SK-N-SH (cell line): Measurements from ENCODE around the gene LRRC27. TPM values are rescaled to one million over a fixed set of nuclear protein-coding genes. Genes with fewer than 3 reads are reported as not detected.

ENCODE experiments used
- CTCF ChIA-PET: fragments of 300-600, 350-600 bp; formaldehyde crosslinking; extraction: SDS; loops from one replicate; lab custom pipeline; 2021; lab: Yijun Ruan, JAX
- POLR2A ChIA-PET: fragments of 350-600 bp; sonication (Branson Sonifier 250); formaldehyde crosslinking; extraction: SDS; loops from one replicate; lab custom pipeline; 2020; ENCODE audit warnings: antibody characterized with exemption, inconsistent platforms; lab: Yijun Ruan, JAX
- DNase-seq: peaks from one replicate; pipeline ENCODE4 v3.0.0; 2012
- H2AFZ ChIP-seq: fragments of 200-600 bp; sonication (generic); 2 replicates; pipeline ENCODE4 v1.8.1; 2016; ENCODE audit warnings: antibody characterized with exemption, mild to moderate bottlenecking, low read depth
- H3F3A ChIP-seq: fragments of 200-600 bp; sonication (generic); replicated peaks from 2 replicates; pipeline ENCODE3; 2016; ENCODE audit warnings: antibody characterized with exemption, mild to moderate bottlenecking; ENCODE audit not compliant: insufficient read depth
- H3K27ac ChIP-seq, 2 experiments: fragments of 200-500 bp in 1 of 2; fragments of 200-600 bp in 1 of 2; sonication (Bioruptor generic) in 1 of 2; sonication (generic), shearing (Covaris generic) in 1 of 2; 2 replicates each; pipeline versions ENCODE4 v1.5.1 to v1.6.1; 2014 to 2016; ENCODE audit warnings: low read depth in 2 of 2, inconsistent platforms in 1 of 2, low read length in 1 of 2, mild to moderate bottlenecking in 1 of 2, mixed read lengths in 1 of 2
- H3K27me3 ChIP-seq: fragments of 200-600 bp; sonication (generic), shearing (Covaris generic); 2 replicates; pipeline ENCODE4 v1.6.1; 2016; ENCODE audit warnings: mixed run types; ENCODE audit not compliant: insufficient read depth
- H3K36me3 ChIP-seq, 2 experiments: fragments of 200-500 bp in 1 of 2; fragments of 200-600 bp in 1 of 2; sonication (Bioruptor generic) in 1 of 2; sonication (generic) in 1 of 2; replicated peaks in 1 of 2; 2 replicates each; pipeline versions ENCODE3 to v1.5.1; 2014 to 2016; ENCODE audit warnings: low read length in 1 of 2, mild to moderate bottlenecking in 1 of 2; ENCODE audit not compliant: insufficient read depth in 2 of 2, control insufficient read depth in 1 of 2
- H3K4me1 ChIP-seq, 2 experiments: fragments of 200-500 bp in 1 of 2; fragments of 200-600 bp in 1 of 2; sonication (Bioruptor generic) in 1 of 2; sonication (generic), shearing (Covaris generic) in 1 of 2; 2 replicates each; pipeline versions ENCODE4 v1.5.1 to v1.6.1; 2014 to 2016; ENCODE audit warnings: low read depth in 1 of 2, low read length in 1 of 2, mixed run types in 1 of 2; ENCODE audit not compliant: insufficient read depth in 2 of 2, control insufficient read depth in 1 of 2
- H3K4me2 ChIP-seq: fragments of 200-600 bp; sonication (generic), shearing (Covaris generic); 2 replicates; pipeline ENCODE4 v1.6.1; 2017; ENCODE audit warnings: mixed run types
- H3K4me3 ChIP-seq, 2 experiments: fragments of 200-500 bp in 1 of 2; fragments of 200-600 bp in 1 of 2; sonication (Bioruptor generic) in 1 of 2; sonication (generic), shearing (Covaris generic) in 1 of 2; 2 replicates each; pipeline versions ENCODE4 v1.5.1 to v1.8.1; 2014 to 2016; ENCODE audit warnings: low read depth in 2 of 2, inconsistent platforms in 1 of 2, low read length in 1 of 2, mild to moderate bottlenecking in 1 of 2, mixed read lengths in 1 of 2, moderate library complexity in 1 of 2
- H3K79me2 ChIP-seq: fragments of 200-600 bp; sonication (generic); 2 replicates; pipeline ENCODE4 v1.8.1; 2017; ENCODE audit warnings: mild to moderate bottlenecking; ENCODE audit not compliant: insufficient read depth
- H3K9ac ChIP-seq: fragments of 200-600 bp; sonication (generic); 2 replicates; pipeline ENCODE4 v1.6.1; 2017; ENCODE audit warnings: mixed run types
- H3K9me2 ChIP-seq: fragments of 200-600 bp; sonication (generic); 2 replicates; pipeline ENCODE4 v1.6.1; 2017; ENCODE audit warnings: mixed run types
- H3K9me3 ChIP-seq: fragments of 200-600 bp; sonication (generic); 2 replicates; pipeline ENCODE4 v1.6.1; 2017; ENCODE audit warnings: mixed run types, mild to moderate bottlenecking, moderate library complexity
- H4K20me1 ChIP-seq: fragments of 200-600 bp; sonication (generic); 2 replicates; pipeline ENCODE4 v1.6.1; 2017; ENCODE audit warnings: mild to moderate bottlenecking, mixed run types; ENCODE audit not compliant: insufficient read depth
- ELF1 ChIP-seq: IDR thresholded peaks from 2 replicates; pipeline ENCODE4 v1.4.0; 2012
- GABPA ChIP-seq: IDR thresholded peaks from 2 replicates; pipeline ENCODE4 v1.4.0; 2012; ENCODE audit warnings: low read depth, mild to moderate bottlenecking
- GATA2 ChIP-seq: sonication (generic); formaldehyde crosslinking; IDR thresholded peaks from 2 replicates; pipeline ENCODE4 v1.5.0; 2020; ENCODE audit warnings: mild to moderate bottlenecking, missing genetic modification reagents
- IRF3 ChIP-seq: fragments of 150-350 bp; IDR thresholded peaks from 2 replicates; pipeline ENCODE4 v1.6.1; 2016; ENCODE audit warnings: mild to moderate bottlenecking, low read depth, low read length
- MAX ChIP-seq: IDR thresholded peaks from 2 replicates; pipeline ENCODE4 v1.4.0; 2012; ENCODE audit warnings: low read depth
- NRF1 ChIP-seq: IDR thresholded peaks from 2 replicates; pipeline ENCODE4 v1.6.1; 2012; ENCODE audit warnings: low read depth, mild to moderate bottlenecking, low read length
- PBX3 ChIP-seq: IDR thresholded peaks from 2 replicates; pipeline ENCODE4; 2012
- POLR2AphosphoS5 ChIP-seq: IDR thresholded peaks from 2 replicates; pipeline ENCODE4 v1.6.1; 2012; ENCODE audit warnings: low read depth, low read length
- RAD21 ChIP-seq: IDR thresholded peaks from 2 replicates; pipeline ENCODE4 v1.6.1; 2012; ENCODE audit warnings: mild to moderate bottlenecking, low read length
- RCOR1 ChIP-seq: fragments of 150-350 bp; IDR thresholded peaks from 2 replicates; pipeline ENCODE4 v1.6.1; 2017; ENCODE audit warnings: antibody characterized with exemption, low read length
- RFX5 ChIP-seq: IDR thresholded peaks from 2 replicates; pipeline ENCODE4 v1.6.1; 2012; ENCODE audit warnings: mild to moderate bottlenecking, improper control_type of control experiment, low read length
- RXRA ChIP-seq: IDR thresholded peaks from 2 replicates; pipeline ENCODE4 v1.4.0; 2012; ENCODE audit warnings: low read depth, mild to moderate bottlenecking, borderline replicate concordance
- SMC3 ChIP-seq: IDR thresholded peaks from 2 replicates; pipeline ENCODE4 v1.6.1; 2012; ENCODE audit warnings: low read depth, low read length, improper control_type of control experiment
- TCF12 ChIP-seq: IDR thresholded peaks from 2 replicates; pipeline ENCODE4 v1.4.0; 2012
- USF1 ChIP-seq: IDR thresholded peaks from 2 replicates; pipeline ENCODE4 v1.4.0; 2012; ENCODE audit warnings: low read depth, borderline replicate concordance
- YY1 ChIP-seq: IDR thresholded peaks from 2 replicates; pipeline ENCODE4 v1.4.0; 2012; ENCODE audit warnings: low read depth, mild to moderate bottlenecking
- WGBS: methylation state at CpG from one replicate; pipeline ENCODE4 v1.1.6; 2017; ENCODE audit warnings: low lambda C conversion rate; 5-methylcytosine and 5-hydroxymethylcytosine counted together
- polyA plus RNA-seq, 3 experiments: library from polyadenylated mRNA; depleted of rRNA; stranded (reverse); fragments of >200 nt; gene quantifications; 2 replicates each; pipeline ENCODE4 v1.2.3, GENCODE V29; 2012

LRRC27 gene
- polyA plus RNA-seq, 1 of the 3 experiments (the other 2 are of a cell fraction) = 10.0 TPM

GRCh38 chr10:132394936-132395703 lies 63.1 kb downstream of the LRRC27 start:
- H3K4me2 ChIP-seq = peak overlapping the region; percentile 78
- H3K27me3 ChIP-seq = no peaks in the 10 kb centered on the region
- H3K27ac ChIP-seq = no peak overlapping the region
- CTCF ChIA-PET = no interaction called here
- no peak overlapping the region for H2AFZ ChIP-seq
- H3K9me2 ChIP-seq = no peaks in the 10 kb centered on the region
- H3K9me3 ChIP-seq = no peaks in the 10 kb centered on the region
- WGBS = 88% methylated on average over 8 of the region's 12 CpGs
- H3F3A ChIP-seq = peaks cover 3% of the 10 kb centered on the region
- H3K4me1 ChIP-seq = peaks cover 4 to 21% of the 10 kb centered on the region in 2 experiments; a peak in 2 of 4 replicates
- no peak for TF ChIP-seq SMC3
- no peak for TF ChIP-seq ELF1
- TF ChIP-seq RFX5 = no peak
- no peak for TF ChIP-seq POLR2AphosphoS5
- no peak for TF ChIP-seq PBX3
- no peak for TF ChIP-seq USF1
- no peak for TF ChIP-seq GABPA
- no peak for TF ChIP-seq RXRA
- no peak for TF ChIP-seq IRF3
- no peak for TF ChIP-seq NRF1
- TF ChIP-seq GATA2 = no peak
- TF ChIP-seq MAX = no peak
- TF ChIP-seq YY1 = no peak
- TF ChIP-seq RCOR1 = no peak
- no peak for TF ChIP-seq TCF12
- TF ChIP-seq RAD21 = no peak
- H3K9ac ChIP-seq = no peak overlapping the region
- no peaks in the 10 kb centered on the region for H3K36me3 ChIP-seq
- POLR2A ChIA-PET = interaction anchor here (1.0 kb wide), 1 partner anchor 113 kb away, joined by 3 read pairs; no protein-coding TSS in a partner anchor
- DNase-seq = no peak
- no peaks in the 10 kb centered on the region for H4K20me1 ChIP-seq
- no peak overlapping the region for H3K4me3 ChIP-seq
- peaks cover 11% of the 10 kb centered on the region; the same call in 1 of the 2 replicates for H3K79me2 ChIP-seq
